SJCRH30 (cell line): ENCODE data around the gene HSCB. TPM values are rescaled to one million over a fixed set of nuclear protein-coding genes. Genes with fewer than 3 reads are reported as not detected.
"Not testable (repeated sequence)": the region's sequence is repeated elsewhere in the genome, so short reads cannot be mapped to it uniquely, and the experiment has no call there.

ENCODE experiments used
- DNase-seq, 2 experiments: peaks; one replicate each; pipeline ENCODE4 v3.0.0-alpha.2; 2015 to 2020
- H3K27ac ChIP-seq: fragments of 250-450 bp; sonication (Bioruptor Pico); 2 replicates; pipeline ENCODE4 v1.5.1; 2020; ENCODE audit warnings: mild to moderate bottlenecking, moderate library complexity
- H3K27me3 ChIP-seq: fragments of 250-450 bp; sonication (Bioruptor Pico); 2 replicates; pipeline ENCODE4 v1.5.1; 2020; ENCODE audit warnings: mild to moderate bottlenecking, moderate library complexity
- H3K36me3 ChIP-seq: fragments of 250-450 bp; sonication (Bioruptor Pico); 2 replicates; pipeline ENCODE4 v1.5.1; 2020; ENCODE audit warnings: mild to moderate bottlenecking, moderate library complexity
- H3K4me1 ChIP-seq: fragments of 250-450 bp; sonication (Bioruptor Pico); 2 replicates; pipeline ENCODE4 v1.5.1; 2020; ENCODE audit warnings: mild to moderate bottlenecking, moderate library complexity
- H3K4me3 ChIP-seq: fragments of 250-450 bp; sonication (Bioruptor Pico); 2 replicates; pipeline ENCODE4 v1.5.1; 2020; ENCODE audit warnings: mild to moderate bottlenecking, moderate library complexity
- H3K9me3 ChIP-seq: fragments of 250-450 bp; sonication (Bioruptor Pico); replicated peaks from 2 replicates; pipeline ENCODE4 v1.5.1; 2020; ENCODE audit warnings: mild to moderate bottlenecking, moderate library complexity
- total RNA-seq: library from RNA; depleted of rRNA; stranded (reverse); fragments of >200 nt; shearing (Covaris generic); gene quantifications from 2 replicates; pipeline ENCODE4 v1.2.3, GENCODE V29; 2014

HSCB gene
- total RNA-seq, 1 experiment from 2014 or later, result 10.0 TPM

DNA sequence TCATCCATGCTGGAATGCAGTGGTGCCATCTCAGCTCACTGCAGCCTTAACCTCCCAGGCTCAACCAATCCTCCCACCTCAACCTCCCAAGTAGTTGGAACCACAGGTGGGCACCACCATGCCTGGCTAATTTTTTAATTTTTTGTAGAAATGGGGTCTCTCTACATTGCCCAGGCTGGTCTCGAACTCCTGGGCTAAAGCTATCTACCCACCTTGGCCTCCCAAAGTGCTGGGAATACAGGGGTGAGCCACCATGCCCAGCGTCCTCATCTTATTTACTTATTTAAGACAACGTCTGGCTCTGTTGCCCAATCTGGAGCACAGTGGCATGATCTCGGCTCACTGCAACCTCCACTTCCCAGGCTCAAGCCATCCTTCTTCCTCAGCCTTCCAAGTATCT lies 20.2 kb downstream of the HSCB start:
- H3K36me3 ChIP-seq, H3K4me3 ChIP-seq, H3K27ac ChIP-seq, H3K27me3 ChIP-seq, H3K4me1 ChIP-seq, H3K9me3 ChIP-seq, DNase-seq: not testable (repeated sequence)

DNA sequence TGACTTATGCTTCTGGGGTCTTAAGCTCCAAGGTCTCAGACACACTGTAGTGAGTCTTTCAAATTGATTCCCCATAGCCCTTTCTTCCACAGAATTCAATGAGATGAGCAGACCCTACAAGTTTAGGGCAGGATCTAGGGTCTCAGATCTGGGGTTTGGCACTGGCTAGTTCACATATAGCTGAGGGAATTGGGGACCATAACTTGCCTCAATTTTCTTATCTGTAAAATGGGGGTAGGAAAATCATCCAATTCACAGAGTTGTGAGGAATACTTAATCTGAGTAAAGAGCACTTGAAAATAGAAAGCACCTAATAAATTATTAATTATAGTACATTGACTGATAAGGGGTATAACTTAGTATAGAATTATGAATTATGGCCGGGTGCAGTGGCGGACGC lies 24.8 kb downstream of the HSCB start:
- DNase-seq, result no peak
- H3K4me1 ChIP-seq, result no peaks in the 10 kb centered on the region
- 0 out of 2 replicates have a peak, but pooled peaks cover 3% of the 10 kb centered on the region for H3K9me3 ChIP-seq
- H3K36me3 ChIP-seq, result no peaks in the 10 kb centered on the region
- no peak overlapping the region for H3K4me3 ChIP-seq
- H3K27me3 ChIP-seq, result no peaks in the 10 kb centered on the region
- H3K27ac ChIP-seq, result no peak overlapping the region

DNA sequence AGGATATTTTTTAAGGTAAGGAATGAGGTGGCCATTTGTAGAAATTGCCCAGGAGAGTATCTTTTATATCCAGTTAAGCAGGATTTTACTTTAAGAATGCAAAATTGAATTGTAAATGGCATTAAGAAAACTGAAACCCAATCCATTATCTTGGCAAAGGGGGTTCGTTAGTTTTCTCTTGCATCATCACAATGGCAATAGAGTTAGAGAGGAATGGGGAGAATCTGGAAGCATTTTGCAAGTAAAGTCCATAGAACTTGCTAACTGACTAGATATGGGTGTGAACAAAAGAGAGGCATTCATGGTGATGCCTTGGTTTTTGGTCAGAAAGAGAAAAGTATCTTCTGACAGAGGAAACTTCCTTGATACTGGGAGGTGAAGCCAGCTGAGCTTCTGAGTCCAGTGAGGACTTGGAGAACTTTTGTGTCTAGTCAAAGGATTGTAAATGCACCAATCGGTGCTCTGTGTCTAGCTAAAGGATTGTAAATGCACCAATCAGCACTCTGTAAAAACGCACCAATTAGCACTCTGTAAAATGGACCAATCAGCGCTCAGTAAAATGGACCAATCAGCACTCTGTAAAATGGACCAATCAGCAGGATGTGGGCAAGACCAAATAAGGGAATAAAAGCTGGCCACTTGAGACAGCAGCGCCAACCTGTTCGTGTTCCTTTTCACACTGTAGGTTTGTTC lies 27.0 kb downstream of the HSCB start:
- H3K9me3 ChIP-seq, result 0 out of 2 replicates have a peak, but pooled peaks cover 3% of the 10 kb centered on the region
- H3K27ac ChIP-seq, result no peak overlapping the region
- H3K4me3 ChIP-seq, result no peak overlapping the region
- H3K4me1 ChIP-seq, result no peaks in the 10 kb centered on the region
- H3K27me3 ChIP-seq, result no peaks in the 10 kb centered on the region
- H3K36me3 ChIP-seq, result no peaks in the 10 kb centered on the region
- DNase-seq, result no peak

DNA sequence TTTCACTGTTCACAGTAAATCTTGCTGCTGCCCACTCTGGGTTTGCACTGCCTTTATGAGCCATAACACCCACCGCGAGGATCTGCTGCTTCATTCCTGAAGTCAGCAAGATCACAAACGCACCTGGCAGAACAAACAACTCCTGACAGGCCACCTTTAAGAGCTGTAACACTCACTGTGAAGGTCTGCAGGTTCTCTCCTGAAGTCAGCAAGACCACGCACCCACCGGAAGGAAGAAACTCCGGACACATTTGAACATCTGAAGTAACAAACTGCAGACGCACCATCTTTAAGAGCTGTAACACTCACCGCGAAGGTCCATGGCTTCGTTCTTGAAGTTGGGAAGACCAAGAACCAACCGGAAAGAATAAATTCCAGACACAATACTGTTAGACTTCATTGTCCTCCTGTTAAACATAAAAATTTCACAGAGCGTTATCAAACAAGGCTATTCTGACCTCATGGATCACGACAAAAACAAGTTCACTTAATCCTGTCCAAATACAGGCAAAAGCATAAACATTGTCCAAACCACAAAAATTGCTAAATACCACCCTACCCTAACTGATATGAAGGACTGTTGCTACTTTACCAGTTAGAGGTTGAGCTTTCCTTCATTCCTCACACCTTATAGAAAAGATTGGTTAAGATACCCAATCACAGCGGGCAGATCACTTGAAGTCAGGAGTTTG lies 27.7 kb downstream of the HSCB start:
- Histone ChIP-seq H3K4me3 (no peak overlapping the region), H3K4me1 (no peaks in the 10 kb centered on the region), H3K27ac (no peak overlapping the region), H3K27me3 (no peaks in the 10 kb centered on the region), H3K36me3 (peaks cover under 1% of the 10 kb centered on the region; the same call in 1 of the 2 replicates), H3K9me3 (0 out of 2 replicates have a peak, but pooled peaks cover 3% of the 10 kb centered on the region)
- DNase-seq, result no peak

- Histone ChIP-seq H3K36me3 (peaks cover 6% of the 10 kb centered on the region; the same call in 1 of the 2 replicates), H3K27me3 (no peaks in the 10 kb centered on the region), H3K4me3 (0 out of 2 replicates have a peak overlapping the region, but pooled peaks have one; percentile 13), H3K9me3 (0 out of 2 replicates have a peak, but pooled peaks cover 3% of the 10 kb centered on the region), H3K27ac (no peak overlapping the region), H3K4me1 (no peaks in the 10 kb centered on the region)
- peak in 1 of 2 experiments; percentile 19 for DNase-seq
Observed at GRCh38 chr22:28771195-28771791, 29.5 kb downstream of the HSCB start.

DNA sequence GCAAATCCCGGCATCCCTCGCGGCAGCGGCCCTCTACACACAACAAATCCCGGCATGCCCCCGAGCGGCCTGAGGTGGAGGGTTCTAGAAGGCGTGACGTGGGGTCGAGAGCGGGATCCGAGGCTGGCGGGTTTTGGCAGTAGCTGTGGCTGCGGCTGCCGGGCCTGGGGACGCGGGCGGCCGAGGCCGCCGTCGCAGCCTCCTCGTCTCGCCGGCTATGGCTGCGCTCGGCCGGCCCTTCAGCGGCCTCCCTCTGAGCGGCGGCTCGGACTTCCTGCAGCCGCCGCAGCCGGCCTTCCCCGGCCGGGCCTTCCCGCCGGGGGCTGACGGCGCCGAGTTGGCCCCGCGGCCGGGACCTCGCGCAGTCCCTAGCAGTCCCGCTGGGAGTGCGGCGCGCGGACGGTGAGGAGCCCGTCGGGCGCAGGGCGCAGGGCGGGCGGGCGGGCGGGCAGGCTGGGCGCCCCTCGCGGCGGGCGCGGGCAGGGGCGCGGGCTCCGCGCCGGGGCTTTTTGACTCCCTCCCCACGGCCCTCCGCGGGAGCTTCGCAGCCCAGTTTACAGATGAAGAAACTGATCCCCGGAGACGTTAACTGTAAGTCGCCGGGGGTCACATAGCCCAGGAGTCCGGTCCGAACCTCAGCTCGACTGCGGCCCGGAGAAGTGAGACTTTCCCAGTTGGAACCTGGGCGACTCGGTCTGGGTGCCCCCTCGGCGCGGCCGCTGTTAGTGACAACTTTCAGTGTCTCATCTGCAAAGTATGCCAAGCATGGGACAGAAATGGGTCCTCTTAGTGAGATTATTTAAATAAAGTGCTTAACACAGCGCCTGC lies 31.0 kb downstream of the HSCB start, which contains the start of gene CCDC117:
Gene CCDC117 (plus strand): TSS at position 63 of the 828 bp plus-strand sequence. CDS start 155 bp downstream, at position 218.
- Histone ChIP-seq H3K4me3 (peak within 1 kb of the TSS; percentile 88), H3K36me3 (peaks cover 6% of the 10 kb centered on the region; the same call in 1 of the 2 replicates), H3K27ac (peak within 1 kb of the TSS; percentile 63), H3K27me3 (no peaks in the 10 kb centered on the region), H3K9me3 (0 out of 2 replicates have a peak, but pooled peaks cover 3% of the 10 kb centered on the region), H3K4me1 (no peaks in the 10 kb centered on the region)
- DNase-seq, result peak; percentile 95 to 96

DNA sequence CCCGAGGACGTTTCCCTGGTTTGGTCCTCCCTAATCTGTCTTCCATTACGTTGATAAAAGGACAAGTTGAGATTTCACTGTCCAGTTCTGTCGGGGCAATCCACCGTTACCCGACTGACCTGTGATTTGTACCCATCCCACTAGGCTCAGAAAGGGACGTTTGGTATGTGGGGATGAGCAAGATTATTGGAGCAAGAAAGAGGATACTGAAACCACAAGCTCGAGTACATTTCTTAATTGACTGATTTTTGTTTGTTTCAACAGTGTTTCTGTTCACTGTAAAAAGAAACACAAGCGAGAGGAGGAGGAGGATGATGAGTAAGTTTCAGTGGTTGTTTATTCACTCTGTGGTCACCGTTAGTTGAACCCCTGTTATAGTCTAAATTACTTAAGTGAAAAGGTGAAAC lies 31.6 kb downstream of the HSCB start:
- Histone ChIP-seq H3K36me3 (peaks cover 6% of the 10 kb centered on the region; the same call in 1 of the 2 replicates), H3K4me3 (peak overlapping the region; percentile 88), H3K9me3 (0 out of 2 replicates have a peak, but pooled peaks cover 3% of the 10 kb centered on the region), H3K27ac (peak overlapping the region; percentile 42), H3K27me3 (no peaks in the 10 kb centered on the region), H3K4me1 (no peaks in the 10 kb centered on the region)
- no peak for DNase-seq

- Histone ChIP-seq H3K36me3 (peaks cover 6% of the 10 kb centered on the region; the same call in 1 of the 2 replicates), H3K9me3 (no peaks in the 10 kb centered on the region), H3K27ac (no peak overlapping the region), H3K4me1 (no peaks in the 10 kb centered on the region), H3K27me3 (no peaks in the 10 kb centered on the region), H3K4me3 (no peak overlapping the region)
- DNase-seq, result no peak
Observed at GRCh38 chr22:28774378-28774777, 32.5 kb downstream of the HSCB start.

DNA sequence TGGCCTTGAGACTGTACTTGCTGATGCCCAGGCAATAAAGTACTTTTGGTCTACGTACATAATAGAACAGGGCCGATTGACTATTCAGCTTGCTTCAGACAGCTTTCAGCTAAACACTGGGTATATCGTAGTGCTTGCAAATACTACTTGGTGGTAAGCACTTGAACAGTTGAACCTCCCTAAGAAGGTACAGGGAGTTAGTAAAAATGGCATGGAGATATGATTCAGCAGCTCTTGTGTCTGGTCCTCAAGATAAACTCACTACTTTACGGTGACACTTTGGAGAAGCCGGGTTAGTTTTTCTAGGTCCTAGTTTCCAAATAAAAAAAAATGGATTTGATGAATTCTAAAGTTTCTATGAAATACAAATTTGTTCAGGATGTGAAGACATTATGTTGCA lies 38.0 kb downstream of the HSCB start:
- no peaks in the 10 kb centered on the region for H3K9me3 ChIP-seq
- H3K4me3 ChIP-seq, result no peak overlapping the region
- H3K4me1 ChIP-seq, result no peaks in the 10 kb centered on the region
- DNase-seq, result no peak
- H3K27me3 ChIP-seq, result no peaks in the 10 kb centered on the region
- H3K27ac ChIP-seq, result no peak overlapping the region
- H3K36me3 ChIP-seq, result peaks cover 21% of the 10 kb centered on the region

DNA sequence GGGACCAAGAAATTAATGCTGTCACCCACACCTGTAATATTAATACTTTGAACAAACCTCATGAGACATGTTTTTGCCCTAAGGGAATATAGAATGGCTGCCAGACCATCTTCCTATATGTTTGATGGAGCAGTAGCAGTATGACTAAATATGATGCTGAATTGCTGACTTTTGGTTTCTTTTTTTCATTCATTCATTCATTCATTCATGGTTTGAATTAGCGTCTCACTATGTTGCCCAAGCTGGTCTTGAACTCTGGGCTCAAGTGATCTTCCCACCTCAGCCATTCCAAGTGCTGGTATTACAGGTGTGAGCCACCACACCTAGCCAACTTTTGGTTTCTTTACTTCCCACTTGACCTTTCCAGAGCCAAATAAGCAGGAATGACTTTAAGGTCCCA lies 38.5 kb downstream of the HSCB start:
- no peaks in the 10 kb centered on the region for H3K9me3 ChIP-seq
- H3K4me3 ChIP-seq, result no peak overlapping the region
- H3K27me3 ChIP-seq, result no peaks in the 10 kb centered on the region
- H3K36me3 ChIP-seq, result peaks cover 18% of the 10 kb centered on the region
- H3K27ac ChIP-seq, result no peak overlapping the region
- DNase-seq, result no peak
- H3K4me1 ChIP-seq, result no peaks in the 10 kb centered on the region

DNA sequence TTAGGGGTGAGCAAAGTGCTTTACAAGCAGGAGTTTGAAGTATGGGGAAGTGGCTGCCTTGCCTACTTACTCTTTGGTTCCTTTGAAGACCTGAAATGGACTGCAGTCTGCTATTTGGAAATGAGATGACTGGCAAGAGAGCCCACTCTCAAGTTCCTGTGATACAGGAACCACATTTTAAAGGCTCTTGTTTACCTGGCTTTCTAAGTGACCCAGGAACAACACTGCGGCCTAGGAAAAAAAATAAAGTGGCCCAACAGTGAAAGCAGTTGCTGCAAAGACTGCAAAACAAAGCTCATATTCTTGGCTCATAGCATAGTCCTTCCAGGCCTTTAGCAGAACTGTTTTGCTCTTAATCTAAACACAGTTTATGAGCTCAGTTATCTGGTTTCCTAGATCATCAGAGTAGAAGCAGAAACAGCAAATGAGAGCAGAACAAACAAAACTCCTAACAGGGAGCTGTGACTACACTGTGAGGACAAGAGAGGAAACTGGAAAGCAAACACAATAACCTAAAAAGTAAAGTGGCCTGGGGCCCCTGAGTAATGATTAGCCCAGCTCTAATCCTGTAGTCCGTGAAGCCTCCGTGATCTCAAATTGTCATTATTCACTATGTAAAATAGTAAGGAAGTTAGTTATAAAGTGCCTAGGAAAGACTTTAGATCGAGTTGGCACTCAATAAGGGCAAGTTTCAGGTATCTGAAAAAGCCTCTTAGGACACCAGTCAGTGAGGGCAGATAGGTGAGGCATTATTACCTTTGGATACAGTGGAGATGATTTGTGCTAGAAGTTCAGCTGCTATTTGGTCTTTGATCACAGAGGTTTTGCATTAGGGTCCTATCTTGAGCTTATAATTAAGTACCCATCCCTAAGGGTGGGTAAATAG lies 42.2 kb downstream of the HSCB start:
- no peak overlapping the region for H3K27ac ChIP-seq
- no peaks in the 10 kb centered on the region for H3K27me3 ChIP-seq
- no peaks in the 10 kb centered on the region for H3K9me3 ChIP-seq
- H3K36me3 ChIP-seq, result peaks cover 28% of the 10 kb centered on the region
- no peak for DNase-seq
- H3K4me3 ChIP-seq, result no peak overlapping the region
- H3K4me1 ChIP-seq, result no peaks in the 10 kb centered on the region

- DNase-seq, result no peak
- Histone ChIP-seq H3K36me3 (peaks cover 18% of the 10 kb centered on the region), H3K4me1 (no peaks in the 10 kb centered on the region), H3K9me3 (no peaks in the 10 kb centered on the region), H3K27ac (no peak overlapping the region), H3K4me3 (no peak overlapping the region), H3K27me3 (no peaks in the 10 kb centered on the region)
Observed at GRCh38 chr22:28788601-28789000, 46.8 kb downstream of the HSCB start.

DNA sequence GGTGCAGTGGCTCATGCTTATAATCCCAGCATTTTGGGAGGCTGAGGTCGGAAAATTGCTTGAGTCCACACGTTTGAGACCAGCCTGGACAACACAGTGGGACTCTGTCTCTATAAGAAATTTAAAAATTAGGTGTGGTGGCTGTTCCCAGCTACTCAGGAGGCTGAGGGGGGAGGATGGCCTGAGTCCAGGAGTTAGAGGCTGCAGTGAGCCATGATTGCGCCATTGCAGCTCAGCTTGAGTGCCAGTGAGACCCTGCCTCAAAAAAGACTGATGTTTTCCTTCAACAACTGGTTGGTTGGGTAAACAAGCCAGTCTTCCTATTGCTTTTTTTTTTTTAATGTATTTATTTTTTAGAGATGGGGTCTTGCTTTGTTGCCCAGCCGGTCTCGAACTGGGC lies 49.3 kb downstream of the HSCB start:
- DNase-seq, result no peak
- Histone ChIP-seq H3K27ac (no peak overlapping the region), H3K27me3 (no peaks in the 10 kb centered on the region), H3K36me3 (peaks cover 35% of the 10 kb centered on the region), H3K4me3 (no peak overlapping the region), H3K4me1 (no peaks in the 10 kb centered on the region), H3K9me3 (no peaks in the 10 kb centered on the region)
